Amniotic stem cell (primary cell): ENCODE data around the gene USP4.
"Not testable (repeated sequence)": the region's sequence is repeated elsewhere in the genome, so short reads cannot be mapped to it uniquely, and the experiment has no call there.

Experiments
- DNase-seq: peaks from one replicate; lab custom pipeline; 2025; lab: John Stamatoyannopoulos, UW

Gene USP4

DNA sequence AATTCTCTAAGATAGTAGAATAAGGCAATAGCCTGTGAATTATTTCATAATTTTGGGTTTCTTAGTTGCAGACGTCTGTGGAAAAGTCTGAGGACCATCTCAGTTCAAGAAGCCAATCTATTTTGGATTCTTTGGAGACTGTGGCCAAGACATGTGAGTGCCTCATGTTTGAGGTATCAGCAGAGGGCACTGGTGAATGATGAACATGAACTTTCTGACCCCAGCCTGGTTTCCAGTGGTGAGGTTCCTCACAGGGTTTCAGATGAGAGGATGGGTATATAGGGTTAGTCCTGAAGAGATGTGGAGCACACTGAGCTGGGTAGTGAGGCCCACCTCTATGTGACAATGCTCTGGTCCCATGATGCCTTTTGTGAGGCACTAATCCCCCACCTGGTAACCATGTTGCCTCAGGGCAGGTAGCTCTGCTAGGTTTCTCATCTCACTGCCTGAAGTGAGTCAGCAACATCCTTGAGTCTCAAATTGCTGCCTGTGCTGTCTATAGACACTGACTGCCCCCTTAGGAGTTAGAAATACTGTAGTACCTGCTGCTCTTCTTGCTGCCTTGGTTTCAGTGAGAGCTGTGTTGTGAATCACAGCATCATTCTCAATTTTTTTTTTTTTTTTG is 95.2 kb downstream of the USP4 start:
- DNase-seq = no peak

DNA sequence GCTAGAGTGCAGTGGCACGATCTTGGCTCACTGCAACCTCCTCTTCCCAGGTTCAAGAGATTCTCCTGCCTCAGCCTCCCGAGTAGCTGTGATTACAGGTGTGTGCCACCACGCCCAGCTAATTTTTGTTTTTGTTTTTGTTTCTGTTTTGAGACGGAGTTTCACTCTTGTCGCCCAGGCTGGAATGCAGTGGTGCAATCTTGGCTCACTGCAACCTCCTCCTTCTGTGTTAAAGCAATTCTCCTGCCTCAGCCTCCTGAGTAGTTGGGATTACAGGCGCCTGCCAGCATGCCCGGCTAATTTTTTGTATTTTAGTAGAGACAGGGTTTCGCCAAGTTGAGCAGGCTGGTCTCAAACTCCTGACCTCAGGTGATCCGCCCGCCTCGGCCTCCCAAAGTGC is 99.8 kb downstream of the USP4 start:
- DNase-seq = not testable (repeated sequence)

GRCh38 chr3:49238274-49239127 is 101.4 kb downstream of the USP4 start:
- DNase-seq = no peak

DNA sequence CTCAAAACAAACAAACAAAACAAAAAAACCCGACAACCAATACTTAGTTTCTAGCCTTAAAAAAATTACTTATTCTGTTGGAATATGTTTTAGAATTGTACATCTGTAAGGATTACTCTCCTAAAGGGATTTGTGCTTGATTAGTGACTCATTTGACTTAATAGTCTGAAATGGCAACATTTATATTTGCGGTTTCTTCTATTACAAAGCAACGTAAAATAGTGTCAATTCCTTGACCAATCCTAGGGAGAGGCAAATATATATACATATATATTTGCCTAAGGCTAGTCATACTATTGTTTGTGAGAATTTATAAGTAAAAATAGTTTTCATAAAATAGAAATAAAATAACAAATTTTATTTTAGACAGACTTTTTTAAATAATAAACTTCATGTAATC is 102.5 kb downstream of the USP4 start:
- DNase-seq = no peak

GRCh38 chr3:49236226-49236625 is 103.6 kb downstream of the USP4 start:
- DNase-seq = no peak

- not testable (repeated sequence) for DNase-seq
Observed at GRCh38 chr3:49228817-49229216, 111.0 kb downstream of the USP4 start.
